ENCODE results near the gene COMMD1. TPM values are rescaled to one million over a fixed set of nuclear protein-coding genes. Genes with fewer than 3 reads are reported as not detected.

Gene COMMD1
- total RNA-seq, 2 experiments from 2014 or later: 21.5 to 23.9 TPM

DNA sequence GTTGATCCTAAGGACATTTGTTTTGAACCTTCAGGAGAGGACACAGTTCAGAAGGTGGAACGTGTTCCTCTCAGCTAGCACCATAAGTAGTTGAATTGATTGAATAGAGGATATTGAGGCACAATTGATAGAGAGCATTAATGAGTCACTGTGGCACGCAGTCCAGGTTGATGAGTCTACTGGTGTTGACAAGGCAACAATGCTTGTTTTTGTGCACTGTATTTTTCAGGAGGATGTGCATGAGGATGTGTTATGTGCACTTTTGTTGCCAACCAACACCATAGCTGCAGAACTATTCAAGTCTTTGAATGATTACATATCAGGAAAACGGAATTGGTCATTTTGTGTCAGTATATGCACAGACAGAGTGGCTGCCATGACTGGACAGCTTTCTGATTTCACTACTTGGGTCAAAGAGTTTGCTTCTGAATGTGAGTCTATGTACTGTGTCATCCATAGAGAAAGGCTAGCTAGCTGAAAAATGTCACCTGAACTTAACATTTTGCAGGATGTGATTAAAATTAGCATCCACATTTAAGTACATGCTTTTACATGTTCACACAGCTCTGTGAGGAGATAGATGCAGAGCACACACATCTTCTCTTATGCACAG, 150.4 kb downstream of the COMMD1 start:
- H3K27me3 Mint-ChIP-seq: no peaks in the 10 kb centered on the region

DNA sequence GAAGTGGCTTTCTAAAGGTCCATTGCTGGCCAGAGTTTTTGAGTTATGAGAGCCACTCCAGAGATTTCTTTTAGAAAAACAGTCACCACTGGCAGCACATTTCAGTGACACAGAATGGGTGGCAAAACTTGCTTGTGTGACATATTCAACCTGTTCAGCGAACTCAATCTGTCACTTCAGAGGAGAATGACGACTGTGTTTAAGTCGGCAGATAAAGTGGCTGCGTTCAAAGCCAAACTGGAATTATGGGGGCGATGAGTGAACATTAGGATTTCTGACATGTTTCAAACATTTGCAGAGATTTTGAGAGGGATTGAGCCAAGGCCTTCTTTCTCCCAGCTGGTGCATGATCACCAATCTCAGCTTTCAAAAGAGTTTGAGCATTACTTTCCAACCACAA, 150.9 kb downstream of the COMMD1 start:
- no peak overlapping the region for H3K27ac Mint-ChIP-seq
- DNase-seq (no peak), ATAC-seq (ENCODE audit: low read depth) (no peak)
- H3K4me1 Mint-ChIP-seq: peaks cover 9% of the 10 kb centered on the region
- H3K4me3 Mint-ChIP-seq: no peak overlapping the region
- H3K27me3 Mint-ChIP-seq: no peaks in the 10 kb centered on the region
- H3K9me3 Mint-ChIP-seq: peaks cover 7% of the 10 kb centered on the region
- POLR2A ChIA-PET: no interaction called here
- H3K36me3 Mint-ChIP-seq: peaks cover 6% of the 10 kb centered on the region

More for the DNA sequence above, 150.4 kb downstream of the COMMD1 start:
- POLR2A ChIA-PET: no interaction called here
- Mint-ChIP-seq H3K27ac (no peak overlapping the region), H3K36me3 (peaks cover 2% of the 10 kb centered on the region), H3K9me3 (peaks cover 4% of the 10 kb centered on the region), H3K4me1 (peaks cover 9% of the 10 kb centered on the region), H3K4me3 (no peak overlapping the region)
- ATAC-seq (ENCODE audit: low read depth) (no peak), DNase-seq (no peak)

GRCh38 chr2:62065243-62065642, 159.8 kb downstream of the COMMD1 start:
- POLR2A ChIA-PET: no interaction called here
- DNase-seq (no peak), ATAC-seq (ENCODE audit: low read depth) (no peak)
- Mint-ChIP-seq H3K9me3 (peaks cover 7% of the 10 kb centered on the region), H3K27ac (no peak overlapping the region), H3K27me3 (no peaks in the 10 kb centered on the region), H3K4me1 (no peaks in the 10 kb centered on the region), H3K36me3 (peaks cover 8% of the 10 kb centered on the region), H3K4me3 (no peak overlapping the region)

- Mint-ChIP-seq H3K27me3 (no peaks in the 10 kb centered on the region), H3K4me1 (peaks cover 4% of the 10 kb centered on the region), H3K9me3 (peaks cover 6% of the 10 kb centered on the region), H3K4me3 (no peak overlapping the region), H3K27ac (no peak overlapping the region), H3K36me3 (peaks cover 22% of the 10 kb centered on the region)
- POLR2A ChIA-PET: no interaction called here
- ATAC-seq (ENCODE audit: low read depth) (no peak), DNase-seq (no peak)
Observed at GRCh38 chr2:62071126-62071598, 165.7 kb downstream of the COMMD1 start.

GRCh38 chr2:62071760-62072680, 166.5 kb downstream of the COMMD1 start:
- Mint-ChIP-seq H3K9me3 (peaks cover 6% of the 10 kb centered on the region), H3K27me3 (no peaks in the 10 kb centered on the region), H3K27ac (no peak overlapping the region)

GRCh38 chr2:62074233-62074632, 168.8 kb downstream of the COMMD1 start:
- Mint-ChIP-seq H3K27me3 (no peaks in the 10 kb centered on the region), H3K4me1 (peaks cover 4% of the 10 kb centered on the region), H3K9me3 (peaks cover 6% of the 10 kb centered on the region), H3K4me3 (no peak overlapping the region), H3K27ac (no peak overlapping the region), H3K36me3 (peaks cover 22% of the 10 kb centered on the region)
- DNase-seq (no peak), ATAC-seq (ENCODE audit: low read depth) (no peak)
- POLR2A ChIA-PET: no interaction called here

More at GRCh38 chr2:62071760-62072680, 166.5 kb downstream of the COMMD1 start:
- DNase-seq (no peak), ATAC-seq (ENCODE audit: low read depth) (no peak)
- Mint-ChIP-seq H3K36me3 (peaks cover 23% of the 10 kb centered on the region), H3K4me1 (peaks cover 4% of the 10 kb centered on the region), H3K4me3 (no peak overlapping the region)
- POLR2A ChIA-PET: no interaction called here

GRCh38 chr2:62076980-62077638, 171.6 kb downstream of the COMMD1 start:
- DNase-seq (no peak), ATAC-seq (ENCODE audit: low read depth) (no peak)
- peaks cover 12% of the 10 kb centered on the region for H3K36me3 Mint-ChIP-seq
- H3K4me3 Mint-ChIP-seq: no peak overlapping the region
- no peaks in the 10 kb centered on the region for H3K27me3 Mint-ChIP-seq
- H3K9me3 Mint-ChIP-seq: peaks cover 5% of the 10 kb centered on the region
- POLR2A ChIA-PET: interaction anchor here (0.6 kb wide), 1 partner anchor 540 kb away, joined by 3 read pairs; no protein-coding TSS in a partner anchor
- H3K4me1 Mint-ChIP-seq: no peaks in the 10 kb centered on the region
- H3K27ac Mint-ChIP-seq: no peak overlapping the region

- DNase-seq (no peak), ATAC-seq (ENCODE audit: low read depth) (no peak)
- peaks cover 5% of the 10 kb centered on the region for H3K4me1 Mint-ChIP-seq
- POLR2A ChIA-PET: interaction anchor here (0.5 kb wide), 1 partner anchor 328 kb away, joined by 3 read pairs; no protein-coding TSS in a partner anchor
- peaks cover 2% of the 10 kb centered on the region for H3K9me3 Mint-ChIP-seq
- H3K27me3 Mint-ChIP-seq: no peaks in the 10 kb centered on the region
- H3K27ac Mint-ChIP-seq: no peak overlapping the region
- H3K36me3 Mint-ChIP-seq: peaks cover 2% of the 10 kb centered on the region
- H3K4me3 Mint-ChIP-seq: no peak overlapping the region
Observed at GRCh38 chr2:62084801-62085200, 179.3 kb downstream of the COMMD1 start.

- ATAC-seq (ENCODE audit: low read depth) (no peak), DNase-seq (no peak)
- Mint-ChIP-seq H3K27ac (no peak overlapping the region), H3K36me3 (peaks cover 3% of the 10 kb centered on the region), H3K4me1 (peaks cover 2% of the 10 kb centered on the region), H3K9me3 (no peaks in the 10 kb centered on the region), H3K4me3 (no peak overlapping the region), H3K27me3 (no peaks in the 10 kb centered on the region)
- POLR2A ChIA-PET: no interaction called here
Observed at GRCh38 chr2:62089658-62090057, 184.2 kb downstream of the COMMD1 start.

DNA sequence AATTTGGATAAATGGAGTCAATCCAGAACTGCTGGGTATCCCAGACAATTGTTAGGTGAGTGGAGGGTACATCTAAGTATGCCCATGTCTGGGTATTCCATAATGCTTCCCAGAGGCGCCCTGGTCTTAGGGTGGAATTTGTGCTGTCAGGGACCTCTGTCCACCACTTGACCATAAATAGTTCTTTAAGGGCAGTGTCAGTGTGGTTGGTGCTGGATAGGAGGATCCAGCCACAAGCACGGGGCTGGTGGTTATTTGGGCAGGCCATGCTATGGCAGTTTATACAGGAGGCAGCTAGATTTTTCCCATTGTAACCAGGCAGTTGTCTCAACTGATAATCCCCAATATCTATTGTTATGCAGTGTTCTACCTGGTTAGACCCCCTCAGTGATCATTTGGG, 186.0 kb downstream of the COMMD1 start:
- no peak for DNase-seq
- peaks cover 2% of the 10 kb centered on the region for H3K4me1 Mint-ChIP-seq
- no peak overlapping the region for H3K4me3 Mint-ChIP-seq
- POLR2A ChIA-PET: no interaction called here
- no peaks in the 10 kb centered on the region for H3K27me3 Mint-ChIP-seq
- ATAC-seq (ENCODE audit: low read depth): no peak
- peaks cover 3% of the 10 kb centered on the region for H3K36me3 Mint-ChIP-seq
- no peak overlapping the region for H3K27ac Mint-ChIP-seq
- H3K9me3 Mint-ChIP-seq: no peaks in the 10 kb centered on the region

DNA sequence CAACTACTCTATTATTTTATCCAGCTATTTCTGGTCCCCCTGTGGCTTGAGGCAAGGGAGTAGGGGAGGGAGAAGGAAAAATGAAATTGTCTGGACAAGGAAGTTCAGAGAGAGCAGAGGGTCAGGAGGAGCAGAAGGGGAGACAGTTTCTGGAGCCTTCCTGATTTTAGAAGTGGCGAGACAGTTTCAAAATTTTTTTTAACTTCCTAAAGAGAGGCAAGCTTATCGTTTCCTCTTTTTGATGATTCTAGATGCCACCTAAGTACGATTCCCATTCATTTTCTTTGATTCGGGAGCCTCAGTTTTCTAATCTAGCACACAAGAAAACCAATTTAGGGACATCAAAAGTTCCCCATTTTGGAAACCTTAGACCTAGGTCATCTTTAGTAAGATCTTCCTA, 193.6 kb downstream of the COMMD1 start:
- H3K27me3 Mint-ChIP-seq: no peaks in the 10 kb centered on the region
- H3K9me3 Mint-ChIP-seq: no peaks in the 10 kb centered on the region
- H3K4me3 Mint-ChIP-seq: no peak overlapping the region
- H3K27ac Mint-ChIP-seq: no peak overlapping the region
- ATAC-seq (ENCODE audit: low read depth) (no peak), DNase-seq (no peak)
- peaks cover 3% of the 10 kb centered on the region for H3K36me3 Mint-ChIP-seq
- POLR2A ChIA-PET: no interaction called here
- H3K4me1 Mint-ChIP-seq: peaks cover 4% of the 10 kb centered on the region

- no peaks in the 10 kb centered on the region for H3K9me3 Mint-ChIP-seq
- no peaks in the 10 kb centered on the region for H3K27me3 Mint-ChIP-seq
- DNase-seq (no peak), ATAC-seq (ENCODE audit: low read depth) (no peak)
- no peak overlapping the region for H3K27ac Mint-ChIP-seq
- H3K4me3 Mint-ChIP-seq: no peak overlapping the region
- H3K36me3 Mint-ChIP-seq: peaks cover 3% of the 10 kb centered on the region
- H3K4me1 Mint-ChIP-seq: peaks cover 4% of the 10 kb centered on the region
- POLR2A ChIA-PET: no interaction called here
Observed at GRCh38 chr2:62099523-62100175, 194.2 kb downstream of the COMMD1 start.

GRCh38 chr2:62101886-62102285, 196.4 kb downstream of the COMMD1 start:
- Mint-ChIP-seq H3K9me3 (no peaks in the 10 kb centered on the region), H3K27me3 (no peaks in the 10 kb centered on the region), H3K4me3 (no peak overlapping the region), H3K4me1 (peaks cover 4% of the 10 kb centered on the region), H3K27ac (no peak overlapping the region), H3K36me3 (peaks cover 3% of the 10 kb centered on the region)
- DNase-seq (no peak), ATAC-seq (ENCODE audit: low read depth) (no peak)
- POLR2A ChIA-PET: no interaction called here
